Gastrocnemius medialis (tissue), 4 donors: ENCODE data around the gene OPA3. TPM values are rescaled to one million over a fixed set of nuclear protein-coding genes. Genes with fewer than 3 reads are reported as not detected.

Source experiments
- ATAC-seq, 2 donors: fragments of 150-250 bp; one replicate each; pipeline ENCODE4 v1.9.1; 2016
- DNase-seq, 2 donors: peaks; one replicate each; pipeline ENCODE4 v3.0.0-alpha.2; 2019
- H3K27ac ChIP-seq, 4 donors: fragments of 200-600 bp; sonication (generic); 1 replicate in 1 of 4; 2 replicates in 3 of 4; pipeline ENCODE4 v1.5.1; 2016 to 2018; ENCODE audit warnings: mild to moderate bottlenecking in 2 of 4, moderate library complexity in 1 of 4
- H3K27me3 ChIP-seq, 3 donors: fragments of 200-600 bp; sonication (generic) in 2 of 3; 1 replicate in 1 of 3; 2 replicates in 2 of 3; pipeline versions ENCODE4 v1.5.1 to v1.6.0; 2016 to 2019; ENCODE audit warnings: mild to moderate bottlenecking in 1 of 3, moderate library complexity in 1 of 3
- H3K36me3 ChIP-seq, 2 donors: fragments of 200-600 bp; sonication (generic) in 1 of 2; one replicate each; pipeline ENCODE4 v1.5.1; 2017 to 2018
- H3K4me1 ChIP-seq, 2 donors: fragments of 200-600 bp; sonication (generic) in 1 of 2; one replicate each; pipeline ENCODE4 v1.5.1; 2016 to 2017; ENCODE audit warnings: mild to moderate bottlenecking in 2 of 2
- H3K4me3 ChIP-seq, 4 donors: fragments of 200-600 bp; sonication (generic) in 3 of 4; 1 replicate in 1 of 4; 2 replicates in 3 of 4; pipeline ENCODE4 v1.5.1; 2016 to 2019; ENCODE audit warnings: mild to moderate bottlenecking in 2 of 4
- H3K9me3 ChIP-seq, 3 donors: fragments of 200-600 bp; sonication (generic) in 2 of 3; 1 replicate in 1 of 3; 2 replicates in 2 of 3; pipeline ENCODE4 v1.5.1; 2016 to 2019
- POLR2A ChIP-seq, 2 donors: fragments of 450-650 bp; IDR thresholded peaks; one replicate each; pipeline ENCODE4 v1.6.1; 2017; ENCODE audit warnings: antibody characterized with exemption in 2 of 2, mild to moderate bottlenecking in 2 of 2, moderate library complexity in 2 of 2
- in situ Hi-C, 4 donors: fragments of 200-750 bp; cut with MboI; loops; one replicate each; pipeline versions ENCODE4 v1.15.0 to v1.8.0; 2017; ENCODE audit warnings: low sequenced_read_pairs in 4 of 4
- intact Hi-C: fragments of 100-400 bp; cut with DNase I; formaldehyde crosslinking; loops from one replicate; pipeline ENCODE4 v1.15.1; 2023; ENCODE audit warnings: low total_unique reads
- total RNA-seq, 4 donors: library from RNA; depleted of rRNA; stranded (reverse); fragments of >200 nt; gene quantifications; one replicate each; pipeline versions ENCODE4 v1.1.0 to v1.2.3, GENCODE V29; 2016
- TF ChIP-seq, protein P1 (sequence below), 5 experiments: fragments of 450-650 bp in 3 of 5; fragments of 200-600 bp in 2 of 5; sonication (generic) in 2 of 5; IDR thresholded peaks in 4 of 5; conservative IDR thresholded peaks in 1 of 5; 1 replicate in 4 of 5; 2 replicates in 1 of 5; pipeline ENCODE4 v1.5.1; 2016 to 2019; ENCODE audit warnings: antibody characterized with exemption in 5 of 5, mild to moderate bottlenecking in 3 of 5, moderate library complexity in 3 of 5

Gene OPA3
- total RNA-seq, 4 donors from 2014 or later, result 14.8 to 32.5 (median 20.3) TPM

DNA sequence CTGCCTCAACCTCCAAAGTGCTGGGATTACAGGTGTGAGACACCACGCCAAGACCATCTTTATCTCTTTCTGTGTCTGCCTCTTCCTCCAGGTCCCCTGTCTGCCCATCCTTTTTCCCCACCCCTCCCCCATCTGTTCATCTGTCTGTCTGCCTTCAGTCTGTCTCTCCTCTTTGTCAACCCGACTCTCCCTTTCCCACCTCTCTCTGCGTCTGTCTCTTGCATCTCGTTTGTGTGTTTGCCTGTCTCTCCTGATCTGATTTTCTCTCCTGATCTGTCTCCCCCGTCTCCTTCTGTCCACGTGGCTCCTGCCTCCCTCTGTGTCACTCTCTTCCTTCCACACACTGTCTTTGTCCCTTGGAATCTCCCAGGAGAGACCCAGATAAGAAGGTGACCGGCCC is 67.4 kb downstream of the OPA3 start:
- Histone ChIP-seq H3K27me3 (no peaks in the 10 kb centered on the region), H3K4me1 (peaks cover 3 to 29% of the 10 kb centered on the region in 2 donors), H3K9me3 (no peaks in the 10 kb centered on the region), H3K36me3 (peaks cover 0 to 18% of the 10 kb centered on the region in 2 donors), H3K4me3 (no peak overlapping the region), H3K27ac (no peak overlapping the region)
- DNase-seq (no peak), ATAC-seq (no peak)
- TF ChIP-seq POLR2A (IDR thresholded peaks at IDR 0.05), result no peak
- TF ChIP-seq, protein P1, sequence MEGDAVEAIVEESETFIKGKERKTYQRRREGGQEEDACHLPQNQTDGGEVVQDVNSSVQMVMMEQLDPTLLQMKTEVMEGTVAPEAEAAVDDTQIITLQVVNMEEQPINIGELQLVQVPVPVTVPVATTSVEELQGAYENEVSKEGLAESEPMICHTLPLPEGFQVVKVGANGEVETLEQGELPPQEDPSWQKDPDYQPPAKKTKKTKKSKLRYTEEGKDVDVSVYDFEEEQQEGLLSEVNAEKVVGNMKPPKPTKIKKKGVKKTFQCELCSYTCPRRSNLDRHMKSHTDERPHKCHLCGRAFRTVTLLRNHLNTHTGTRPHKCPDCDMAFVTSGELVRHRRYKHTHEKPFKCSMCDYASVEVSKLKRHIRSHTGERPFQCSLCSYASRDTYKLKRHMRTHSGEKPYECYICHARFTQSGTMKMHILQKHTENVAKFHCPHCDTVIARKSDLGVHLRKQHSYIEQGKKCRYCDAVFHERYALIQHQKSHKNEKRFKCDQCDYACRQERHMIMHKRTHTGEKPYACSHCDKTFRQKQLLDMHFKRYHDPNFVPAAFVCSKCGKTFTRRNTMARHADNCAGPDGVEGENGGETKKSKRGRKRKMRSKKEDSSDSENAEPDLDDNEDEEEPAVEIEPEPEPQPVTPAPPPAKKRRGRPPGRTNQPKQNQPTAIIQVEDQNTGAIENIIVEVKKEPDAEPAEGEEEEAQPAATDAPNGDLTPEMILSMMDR (IDR thresholded peaks at IDR 0.05 in 4 of 5, conservative IDR thresholded peaks at IDR 0.05 in 1 of 5), result no peak
- in situ Hi-C loops (no loop called here), intact Hi-C loops (no loop called here)

DNA sequence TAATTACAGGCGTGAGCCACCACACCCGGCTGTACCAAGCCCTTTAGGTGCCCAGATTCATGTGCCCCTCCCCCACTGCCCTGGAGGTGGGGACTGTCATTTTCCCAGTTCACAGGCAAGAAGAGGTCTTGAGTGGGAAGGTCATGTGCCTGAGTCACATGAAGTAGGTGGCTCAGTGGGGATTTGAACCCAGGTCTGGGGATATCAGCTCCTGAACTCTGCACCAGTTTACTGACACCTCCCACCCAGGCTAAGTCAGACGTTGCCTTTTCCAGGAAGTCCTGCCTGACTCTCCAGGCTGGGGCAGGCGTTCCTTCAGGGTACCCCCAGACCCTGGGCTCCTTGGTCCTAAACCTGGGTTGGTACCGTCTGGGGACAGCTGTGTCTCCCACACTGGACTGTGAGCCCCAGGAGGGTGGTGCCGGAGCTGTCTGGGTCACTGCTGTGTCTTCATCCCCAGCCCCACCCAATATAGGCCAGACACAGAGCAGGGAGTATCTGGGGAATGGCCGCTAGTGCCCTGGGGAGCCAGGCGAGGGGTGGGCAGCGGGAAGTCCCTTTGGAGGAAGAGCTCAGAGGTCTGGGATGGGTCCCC is 68.7 kb downstream of the OPA3 start:
- DNase-seq (no peak), ATAC-seq (no peak)
- Histone ChIP-seq H3K9me3 (no peaks in the 10 kb centered on the region), H3K4me1 (peaks cover 3 to 41% of the 10 kb centered on the region in 2 donors), H3K36me3 (peaks cover 0 to 18% of the 10 kb centered on the region in 2 donors), H3K4me3 (no peak overlapping the region), H3K27me3 (no peaks in the 10 kb centered on the region), H3K27ac (peak overlapping the region in 3 of 4 donors; percentile 30 to 73 (median 70))
- intact Hi-C loops (no loop called here), in situ Hi-C loops (no loop called here)
- TF ChIP-seq, protein P1 (IDR thresholded peaks at IDR 0.05 in 4 of 5, conservative IDR thresholded peaks at IDR 0.05 in 1 of 5), result no peak
- TF ChIP-seq POLR2A (IDR thresholded peaks at IDR 0.05), result no peak

DNA sequence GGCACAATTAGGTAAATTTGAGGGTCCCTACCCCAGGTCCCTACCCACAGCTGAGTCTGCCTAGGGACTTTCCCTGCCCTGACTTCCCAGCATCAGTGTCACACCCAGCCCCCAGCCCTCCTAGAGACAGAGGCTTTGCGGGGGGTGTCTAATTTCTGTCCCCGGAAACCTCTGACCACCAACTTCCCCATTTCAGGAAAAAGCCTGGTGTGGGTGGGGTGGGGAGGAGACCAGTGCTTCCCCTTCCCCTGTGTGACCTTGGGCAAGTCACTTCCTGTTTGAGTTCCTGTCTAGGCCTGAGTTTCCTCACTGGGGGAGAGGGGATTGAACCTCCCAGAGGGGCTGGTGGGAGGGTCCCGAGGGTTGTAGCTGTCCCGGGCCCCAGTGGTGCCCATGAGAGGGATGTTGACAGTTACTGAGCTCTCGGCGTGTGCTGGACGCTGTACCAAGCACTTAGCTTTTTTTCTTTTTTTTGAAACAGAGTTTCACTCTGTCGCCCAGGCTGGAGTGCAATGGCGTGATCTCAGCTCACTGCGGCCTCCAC is 69.4 kb downstream of the OPA3 start:
- Histone ChIP-seq H3K9me3 (no peaks in the 10 kb centered on the region), H3K36me3 (peaks cover 0 to 16% of the 10 kb centered on the region in 2 donors), H3K27me3 (no peaks in the 10 kb centered on the region), H3K27ac (peak overlapping the region; percentile 30 to 73 (median 66)), H3K4me1 (peaks cover 7 to 42% of the 10 kb centered on the region in 2 donors), H3K4me3 (no peak overlapping the region)
- in situ Hi-C loops, result no loop called here
- ATAC-seq (no peak), DNase-seq (peak in 1 of 2 donors; percentile 40)
- intact Hi-C loops, result no loop called here
- no peak for TF ChIP-seq POLR2A (IDR thresholded peaks at IDR 0.05)
- TF ChIP-seq, protein P1 (IDR thresholded peaks at IDR 0.05 in 4 of 5, conservative IDR thresholded peaks at IDR 0.05 in 1 of 5), result no peak

DNA sequence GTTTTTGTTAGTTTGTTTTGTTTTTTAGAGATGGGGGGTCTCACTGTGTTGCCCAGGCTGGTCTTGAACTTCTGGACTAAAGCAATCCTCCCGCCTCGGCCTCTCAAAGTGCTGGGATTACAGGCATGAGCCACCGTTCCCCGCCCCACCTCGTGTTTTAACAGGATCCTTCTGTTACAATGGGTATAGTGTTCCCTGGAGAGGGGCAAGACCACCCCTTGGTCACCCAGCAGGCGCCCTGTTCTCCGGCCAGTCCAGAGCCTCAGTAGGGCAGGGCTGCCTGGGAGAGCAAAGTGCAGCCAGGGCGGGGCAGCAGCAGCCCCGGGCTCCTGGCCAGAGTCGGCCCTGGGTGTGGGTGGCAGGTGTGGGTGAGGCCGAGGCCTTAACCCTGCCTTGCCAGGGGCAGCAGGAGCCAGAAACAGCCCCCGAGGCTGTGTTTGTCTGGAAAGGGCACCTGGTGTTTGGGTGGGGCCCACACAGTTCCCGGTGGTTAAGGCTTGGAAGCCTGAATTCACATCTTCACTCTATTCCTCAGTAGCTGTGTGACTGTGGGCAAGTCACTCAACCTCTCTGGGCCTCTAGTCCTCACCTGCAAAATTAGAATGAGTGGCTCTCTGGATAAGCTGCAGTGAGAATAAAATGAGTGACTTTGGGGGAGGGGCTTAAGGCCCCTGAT is 70.1 kb downstream of the OPA3 start:
- ATAC-seq (no peak), DNase-seq (no peak)
- in situ Hi-C loops (no loop called here), intact Hi-C loops (no loop called here)
- H3K4me3 ChIP-seq, result no peak overlapping the region
- no peaks in the 10 kb centered on the region for H3K9me3 ChIP-seq
- TF ChIP-seq, protein P1 (IDR thresholded peaks at IDR 0.05 in 4 of 5, conservative IDR thresholded peaks at IDR 0.05 in 1 of 5), result no peak
- TF ChIP-seq POLR2A (IDR thresholded peaks at IDR 0.05), result no peak
- peaks cover 0 to 13% of the 10 kb centered on the region in 2 donors for H3K36me3 ChIP-seq
- H3K27me3 ChIP-seq, result no peaks in the 10 kb centered on the region
- peaks cover 9 to 44% of the 10 kb centered on the region in 2 donors for H3K4me1 ChIP-seq
- peak overlapping the region; percentile 30 to 73 (median 66) for H3K27ac ChIP-seq
